Stimulated activated memory B cell treated with anti-CD40 and anti-IgM and Interleukin-4, amounts not matched to agents 10 μg/mL and 1 μg/mL and 100 μg/mL, for 72 hours (primary cell): ENCODE measurements around the gene MICAL3.
A peak's percentile ranks its signal among the peaks of the same experiment; 100 is the strongest.
"Not testable (repeated sequence)": the region's sequence is repeated elsewhere in the genome, so short reads cannot be mapped to it uniquely, and the experiment has no call there.

ENCODE experiments used
- ATAC-seq: fragments of 150-1000 bp; cut with Tn5 transposase; 2 replicates; pipeline ENCODE4 v1.10.0; 2021
- H3K27ac Mint-ChIP-seq: one replicate; pipeline ENCODE4 v1.8.0; 2022; ENCODE audit warnings: mild to moderate bottlenecking, mixed read lengths
- H3K27me3 Mint-ChIP-seq: one replicate; pipeline ENCODE4 v1.8.0; 2022; ENCODE audit warnings: mixed read lengths
- H3K36me3 Mint-ChIP-seq: one replicate; pipeline ENCODE4 v1.8.0; 2022; ENCODE audit warnings: mixed read lengths
- H3K4me1 Mint-ChIP-seq: one replicate; pipeline ENCODE4 v1.8.0; 2022; ENCODE audit warnings: mixed read lengths
- H3K4me3 Mint-ChIP-seq: one replicate; pipeline ENCODE4 v1.8.0; 2022; ENCODE audit warnings: mild to moderate bottlenecking, moderate library complexity, mixed read lengths
- H3K9me3 Mint-ChIP-seq: one replicate; pipeline ENCODE4 v1.8.0; 2022; ENCODE audit warnings: mixed read lengths

The MICAL3 gene

GRCh38 chr22:18025898-18026297 is 1.5 kb upstream of the MICAL3 start:
- H3K9me3 Mint-ChIP-seq, H3K27ac Mint-ChIP-seq: not testable (repeated sequence)

GRCh38 chr22:18024956-18025720 is 777 bp upstream of the MICAL3 start:
- peak overlapping the region; percentile 61 for H3K27ac Mint-ChIP-seq
- H3K9me3 Mint-ChIP-seq: no peaks in the 10 kb centered on the region
- H3K27me3 Mint-ChIP-seq: no peaks in the 10 kb centered on the region
- H3K4me3 Mint-ChIP-seq: peak overlapping the region; percentile 94
- no peaks in the 10 kb centered on the region for H3K36me3 Mint-ChIP-seq
- peaks cover 26% of the 10 kb centered on the region for H3K4me1 Mint-ChIP-seq
- no peak for ATAC-seq

More at GRCh38 chr22:18025898-18026297, 1.5 kb upstream of the MICAL3 start:
- not testable (repeated sequence) for ATAC-seq, H3K27me3 Mint-ChIP-seq, H3K4me3 Mint-ChIP-seq, H3K36me3 Mint-ChIP-seq
- H3K4me1 Mint-ChIP-seq: peaks cover 26% of the 10 kb centered on the region

- H3K4me3 Mint-ChIP-seq: peak overlapping the region; percentile 99
- H3K4me1 Mint-ChIP-seq: peaks cover 22% of the 10 kb centered on the region
- peak; percentile 68 for ATAC-seq
- H3K27me3 Mint-ChIP-seq: no peaks in the 10 kb centered on the region
- peak overlapping the region; percentile 47 for H3K27ac Mint-ChIP-seq
- peaks cover 3% of the 10 kb centered on the region for H3K36me3 Mint-ChIP-seq
- no peaks in the 10 kb centered on the region for H3K9me3 Mint-ChIP-seq
Observed at GRCh38 chr22:18023509-18024275, 669 bp downstream of the MICAL3 start.

GRCh38 chr22:18022876-18023275 is 1.5 kb downstream of the MICAL3 start:
- Mint-ChIP-seq H3K27me3 (no peaks in the 10 kb centered on the region), H3K36me3 (peaks cover 6% of the 10 kb centered on the region), H3K9me3 (no peaks in the 10 kb centered on the region), H3K27ac (no peak overlapping the region), H3K4me1 (peaks cover 22% of the 10 kb centered on the region), H3K4me3 (peak overlapping the region; percentile 99)
- ATAC-seq: no peak

GRCh38 chr22:18021431-18021830 is 2.9 kb downstream of the MICAL3 start:
- no peak overlapping the region for H3K27ac Mint-ChIP-seq
- H3K9me3 Mint-ChIP-seq: no peaks in the 10 kb centered on the region
- ATAC-seq: no peak
- H3K27me3 Mint-ChIP-seq: no peaks in the 10 kb centered on the region
- H3K36me3 Mint-ChIP-seq: peaks cover 6% of the 10 kb centered on the region
- H3K4me3 Mint-ChIP-seq: no peak overlapping the region
- H3K4me1 Mint-ChIP-seq: peaks cover 22% of the 10 kb centered on the region

- H3K36me3 Mint-ChIP-seq, H3K27ac Mint-ChIP-seq, H3K27me3 Mint-ChIP-seq, H3K9me3 Mint-ChIP-seq, ATAC-seq, H3K4me3 Mint-ChIP-seq: not testable (repeated sequence)
- H3K4me1 Mint-ChIP-seq: peaks cover 22% of the 10 kb centered on the region
Observed at GRCh38 chr22:18020743-18021142, 3.6 kb downstream of the MICAL3 start.

GRCh38 chr22:18013947-18014346 is 10.4 kb downstream of the MICAL3 start:
- no peak overlapping the region for H3K4me3 Mint-ChIP-seq
- peaks cover 6% of the 10 kb centered on the region for H3K36me3 Mint-ChIP-seq
- H3K9me3 Mint-ChIP-seq: no peaks in the 10 kb centered on the region
- H3K4me1 Mint-ChIP-seq: peaks cover 18% of the 10 kb centered on the region
- H3K27ac Mint-ChIP-seq: peak overlapping the region; percentile 64
- no peak for ATAC-seq
- H3K27me3 Mint-ChIP-seq: no peaks in the 10 kb centered on the region

GRCh38 chr22:18013436-18013835 is 10.9 kb downstream of the MICAL3 start:
- Mint-ChIP-seq H3K27ac (peak overlapping the region; percentile 64), H3K27me3 (no peaks in the 10 kb centered on the region), H3K9me3 (no peaks in the 10 kb centered on the region), H3K36me3 (peaks cover 1% of the 10 kb centered on the region), H3K4me1 (peaks cover 18% of the 10 kb centered on the region), H3K4me3 (no peak overlapping the region)
- no peak for ATAC-seq

GRCh38 chr22:18012531-18012930 is 11.8 kb downstream of the MICAL3 start:
- H3K36me3 Mint-ChIP-seq: no peaks in the 10 kb centered on the region
- no peak overlapping the region for H3K4me3 Mint-ChIP-seq
- no peaks in the 10 kb centered on the region for H3K27me3 Mint-ChIP-seq
- no peak overlapping the region for H3K27ac Mint-ChIP-seq
- H3K9me3 Mint-ChIP-seq: no peaks in the 10 kb centered on the region
- H3K4me1 Mint-ChIP-seq: peaks cover 24% of the 10 kb centered on the region
- ATAC-seq: no peak

- Mint-ChIP-seq H3K27ac (peak overlapping the region; percentile 81), H3K9me3 (no peaks in the 10 kb centered on the region), H3K27me3 (no peaks in the 10 kb centered on the region), H3K4me1 (peaks cover 36% of the 10 kb centered on the region), H3K36me3 (no peaks in the 10 kb centered on the region), H3K4me3 (peak overlapping the region; percentile 40)
- no peak for ATAC-seq
Observed at GRCh38 chr22:18010266-18010665, 14.1 kb downstream of the MICAL3 start.

GRCh38 chr22:18008136-18008535 is 16.2 kb downstream of the MICAL3 start:
- ATAC-seq: no peak
- Mint-ChIP-seq H3K4me1 (peaks cover 52% of the 10 kb centered on the region), H3K4me3 (no peak overlapping the region), H3K27me3 (no peaks in the 10 kb centered on the region), H3K36me3 (no peaks in the 10 kb centered on the region), H3K9me3 (no peaks in the 10 kb centered on the region), H3K27ac (no peak overlapping the region)

- Mint-ChIP-seq H3K4me1 (peaks cover 60% of the 10 kb centered on the region), H3K36me3 (no peaks in the 10 kb centered on the region), H3K9me3 (no peaks in the 10 kb centered on the region), H3K27ac (peak overlapping the region; percentile 97), H3K4me3 (peak overlapping the region; percentile 7), H3K27me3 (no peaks in the 10 kb centered on the region)
- ATAC-seq: peak; percentile 28
Observed at GRCh38 chr22:18005201-18005926, 19.0 kb downstream of the MICAL3 start.

- ATAC-seq, H3K27me3 Mint-ChIP-seq: not testable (repeated sequence)
Observed at GRCh38 chr22:18001894-18002315, 22.5 kb downstream of the MICAL3 start.

GRCh38 chr22:18001040-18001893 is 23.1 kb downstream of the MICAL3 start:
- H3K27me3 Mint-ChIP-seq: no peaks in the 10 kb centered on the region
- no peaks in the 10 kb centered on the region for H3K36me3 Mint-ChIP-seq
- peak overlapping the region; percentile 86 for H3K4me3 Mint-ChIP-seq
- H3K27ac Mint-ChIP-seq: peak overlapping the region; percentile 97
- no peaks in the 10 kb centered on the region for H3K9me3 Mint-ChIP-seq
- peaks cover 89% of the 10 kb centered on the region for H3K4me1 Mint-ChIP-seq
- ATAC-seq: peak; percentile 86

More at GRCh38 chr22:18001894-18002315, 22.5 kb downstream of the MICAL3 start:
- not testable (repeated sequence) for H3K36me3 Mint-ChIP-seq, H3K9me3 Mint-ChIP-seq
- Mint-ChIP-seq H3K4me1 (peaks cover 85% of the 10 kb centered on the region), H3K27ac (peak overlapping the region; percentile 97), H3K4me3 (peak overlapping the region; percentile 86)
